SJCRH30 (cell line): ENCODE data around the gene AZU1. TPM values are rescaled to one million over a fixed set of nuclear protein-coding genes. Genes with fewer than 3 reads are reported as not detected.

ENCODE experiments used
- DNase-seq, 2 experiments: peaks; one replicate each; pipeline ENCODE4 v3.0.0-alpha.2; 2015 to 2020
- H3K27ac ChIP-seq: fragments of 250-450 bp; sonication (Bioruptor Pico); 2 replicates; pipeline ENCODE4 v1.5.1; 2020; ENCODE audit warnings: mild to moderate bottlenecking, moderate library complexity
- H3K27me3 ChIP-seq: fragments of 250-450 bp; sonication (Bioruptor Pico); 2 replicates; pipeline ENCODE4 v1.5.1; 2020; ENCODE audit warnings: mild to moderate bottlenecking, moderate library complexity
- H3K36me3 ChIP-seq: fragments of 250-450 bp; sonication (Bioruptor Pico); 2 replicates; pipeline ENCODE4 v1.5.1; 2020; ENCODE audit warnings: mild to moderate bottlenecking, moderate library complexity
- H3K4me1 ChIP-seq: fragments of 250-450 bp; sonication (Bioruptor Pico); 2 replicates; pipeline ENCODE4 v1.5.1; 2020; ENCODE audit warnings: mild to moderate bottlenecking, moderate library complexity
- H3K4me3 ChIP-seq: fragments of 250-450 bp; sonication (Bioruptor Pico); 2 replicates; pipeline ENCODE4 v1.5.1; 2020; ENCODE audit warnings: mild to moderate bottlenecking, moderate library complexity
- H3K9me3 ChIP-seq: fragments of 250-450 bp; sonication (Bioruptor Pico); replicated peaks from 2 replicates; pipeline ENCODE4 v1.5.1; 2020; ENCODE audit warnings: mild to moderate bottlenecking, moderate library complexity
- total RNA-seq: library from RNA; depleted of rRNA; stranded (reverse); fragments of >200 nt; shearing (Covaris generic); gene quantifications from 2 replicates; pipeline ENCODE4 v1.2.3, GENCODE V29; 2014; rRNA removed

Gene AZU1, protein sequence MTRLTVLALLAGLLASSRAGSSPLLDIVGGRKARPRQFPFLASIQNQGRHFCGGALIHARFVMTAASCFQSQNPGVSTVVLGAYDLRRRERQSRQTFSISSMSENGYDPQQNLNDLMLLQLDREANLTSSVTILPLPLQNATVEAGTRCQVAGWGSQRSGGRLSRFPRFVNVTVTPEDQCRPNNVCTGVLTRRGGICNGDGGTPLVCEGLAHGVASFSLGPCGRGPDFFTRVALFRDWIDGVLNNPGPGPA
- total RNA-seq, result not detected in 2 replicates

DNA sequence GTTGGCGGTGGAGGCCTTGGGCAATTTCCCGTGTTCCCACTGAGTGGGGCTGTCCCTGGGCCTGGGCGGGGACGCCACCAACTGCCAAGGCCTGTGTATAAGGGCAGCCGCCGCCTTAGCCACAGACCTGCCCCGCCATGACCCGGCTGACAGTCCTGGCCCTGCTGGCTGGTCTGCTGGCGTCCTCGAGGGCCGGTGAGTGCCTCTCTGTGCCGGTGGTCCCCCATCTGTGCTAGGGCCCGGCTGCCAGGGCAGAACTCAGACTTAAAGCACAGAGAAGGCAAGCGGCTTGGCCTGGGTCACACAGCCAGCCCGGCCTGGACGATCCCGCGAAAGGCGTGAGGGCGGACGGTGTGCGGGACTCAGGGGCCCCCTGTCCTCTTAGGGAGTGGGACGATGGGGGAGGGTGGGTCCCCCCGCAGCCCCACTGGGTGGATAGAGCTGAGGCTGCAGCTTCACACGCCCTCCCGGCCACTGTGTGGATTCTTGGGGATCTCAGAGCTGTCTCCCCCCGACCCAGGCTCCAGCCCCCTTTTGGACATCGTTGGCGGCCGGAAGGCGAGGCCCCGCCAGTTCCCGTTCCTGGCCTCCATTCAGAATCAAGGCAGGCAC, at the start of gene AZU1:
Gene AZU1, plus strand, starts transcription at position 128 of the 612 bp plus-strand sequence. Its CDS starts 10 bp downstream, at position 138.
- no peak for DNase-seq
- Histone ChIP-seq H3K4me1 (no peaks in the 10 kb centered on the region), H3K4me3 (no peak within 1 kb of the TSS), H3K9me3 (no peaks in the 10 kb centered on the region), H3K36me3 (no peaks in the 10 kb centered on the region), H3K27ac (no peak within 1 kb of the TSS), H3K27me3 (peaks cover 22% of the 10 kb centered on the region; the same call in 1 of the 2 replicates)

- H3K36me3 ChIP-seq, result no peaks in the 10 kb centered on the region
- H3K4me3 ChIP-seq, result peak overlapping the region; percentile 20
- no peak overlapping the region for H3K27ac ChIP-seq
- peak; percentile 63 to 71 for DNase-seq
- no peaks in the 10 kb centered on the region for H3K27me3 ChIP-seq
- H3K4me1 ChIP-seq, result peaks cover 5% of the 10 kb centered on the region; the same call in 1 of the 2 replicates
- H3K9me3 ChIP-seq, result no peaks in the 10 kb centered on the region
Observed at GRCh38 chr19:778910-779653, 48.6 kb upstream of the AZU1 start.

- no peak overlapping the region for H3K4me3 ChIP-seq
- H3K27me3 ChIP-seq, result no peaks in the 10 kb centered on the region
- H3K36me3 ChIP-seq, result no peaks in the 10 kb centered on the region
- H3K27ac ChIP-seq, result no peak overlapping the region
- H3K4me1 ChIP-seq, result peaks cover 5% of the 10 kb centered on the region; the same call in 1 of the 2 replicates
- no peaks in the 10 kb centered on the region for H3K9me3 ChIP-seq
- DNase-seq, result no peak
Observed at GRCh38 chr19:780935-781334, 46.7 kb upstream of the AZU1 start.

- no peaks in the 10 kb centered on the region for H3K36me3 ChIP-seq
- DNase-seq, result no peak
- peak overlapping the region; percentile 50 for H3K4me3 ChIP-seq
- no peaks in the 10 kb centered on the region for H3K9me3 ChIP-seq
- no peaks in the 10 kb centered on the region for H3K27me3 ChIP-seq
- peak overlapping the region; percentile 70; the same call in 1 of the 2 replicates for H3K27ac ChIP-seq
- peaks cover 5% of the 10 kb centered on the region; the same call in 1 of the 2 replicates for H3K4me1 ChIP-seq
Observed at GRCh38 chr19:781800-782184, 45.8 kb upstream of the AZU1 start.

- Histone ChIP-seq H3K36me3 (no peaks in the 10 kb centered on the region), H3K9me3 (no peaks in the 10 kb centered on the region), H3K27me3 (no peaks in the 10 kb centered on the region), H3K27ac (peak overlapping the region; percentile 70; the same call in 1 of the 2 replicates), H3K4me3 (peak overlapping the region; percentile 50), H3K4me1 (peaks cover 5% of the 10 kb centered on the region; the same call in 1 of the 2 replicates)
- DNase-seq, result peak; percentile 54 to 66
Observed at GRCh38 chr19:782185-782877, 45.3 kb upstream of the AZU1 start.

GRCh38 chr19:782878-783668, 44.6 kb upstream of the AZU1 start:
- Histone ChIP-seq H3K4me3 (peak overlapping the region; percentile 50), H3K4me1 (peaks cover 6% of the 10 kb centered on the region; the same call in 1 of the 2 replicates), H3K36me3 (no peaks in the 10 kb centered on the region), H3K27ac (peak overlapping the region; percentile 70; the same call in 1 of the 2 replicates), H3K27me3 (no peaks in the 10 kb centered on the region), H3K9me3 (no peaks in the 10 kb centered on the region)
- DNase-seq, result no peak

GRCh38 chr19:784541-784940, 43.1 kb upstream of the AZU1 start:
- no peaks in the 10 kb centered on the region for H3K36me3 ChIP-seq
- no peak for DNase-seq
- no peak overlapping the region for H3K27ac ChIP-seq
- H3K27me3 ChIP-seq, result no peaks in the 10 kb centered on the region
- peaks cover 12% of the 10 kb centered on the region; the same call in 1 of the 2 replicates for H3K4me1 ChIP-seq
- H3K9me3 ChIP-seq, result no peaks in the 10 kb centered on the region
- no peak overlapping the region for H3K4me3 ChIP-seq

DNA sequence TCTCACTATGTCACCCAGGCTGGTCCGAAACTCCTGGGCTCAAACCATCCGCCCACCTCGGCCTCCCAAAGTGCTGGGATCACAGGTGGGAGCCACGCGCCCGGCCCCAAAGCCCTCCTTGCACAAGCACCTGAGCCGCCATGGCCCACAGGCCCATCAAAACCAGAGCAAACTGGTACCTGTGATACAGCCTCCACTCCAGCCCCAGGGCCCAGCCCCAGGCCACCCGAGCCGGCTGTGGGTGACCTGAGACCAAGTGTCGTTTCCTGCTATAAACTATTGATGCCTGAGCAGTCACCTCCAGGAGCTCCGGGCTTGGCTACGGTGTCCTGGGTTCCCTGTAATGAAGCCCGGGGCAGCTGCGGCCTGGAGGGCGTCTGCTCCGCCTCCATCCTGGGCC, 40.1 kb upstream of the AZU1 start:
- Histone ChIP-seq H3K27me3 (no peaks in the 10 kb centered on the region), H3K4me3 (no peak overlapping the region), H3K27ac (no peak overlapping the region), H3K36me3 (no peaks in the 10 kb centered on the region), H3K9me3 (no peaks in the 10 kb centered on the region), H3K4me1 (peaks cover 18% of the 10 kb centered on the region; the same call in 1 of the 2 replicates)
- no peak for DNase-seq

GRCh38 chr19:788686-788982, 39.0 kb upstream of the AZU1 start:
- Histone ChIP-seq H3K4me3 (peak overlapping the region; percentile 46), H3K27ac (peak overlapping the region; percentile 59), H3K4me1 (peaks cover 18% of the 10 kb centered on the region; the same call in 1 of the 2 replicates), H3K9me3 (no peaks in the 10 kb centered on the region), H3K36me3 (no peaks in the 10 kb centered on the region), H3K27me3 (no peaks in the 10 kb centered on the region)
- no peak for DNase-seq

GRCh38 chr19:788983-789700, 38.5 kb upstream of the AZU1 start:
- Histone ChIP-seq H3K27ac (peak overlapping the region; percentile 59), H3K4me3 (peak overlapping the region; percentile 46), H3K36me3 (no peaks in the 10 kb centered on the region), H3K4me1 (peaks cover 18% of the 10 kb centered on the region; the same call in 1 of the 2 replicates), H3K9me3 (no peaks in the 10 kb centered on the region), H3K27me3 (no peaks in the 10 kb centered on the region)
- peak; percentile 61 to 66 for DNase-seq

DNA sequence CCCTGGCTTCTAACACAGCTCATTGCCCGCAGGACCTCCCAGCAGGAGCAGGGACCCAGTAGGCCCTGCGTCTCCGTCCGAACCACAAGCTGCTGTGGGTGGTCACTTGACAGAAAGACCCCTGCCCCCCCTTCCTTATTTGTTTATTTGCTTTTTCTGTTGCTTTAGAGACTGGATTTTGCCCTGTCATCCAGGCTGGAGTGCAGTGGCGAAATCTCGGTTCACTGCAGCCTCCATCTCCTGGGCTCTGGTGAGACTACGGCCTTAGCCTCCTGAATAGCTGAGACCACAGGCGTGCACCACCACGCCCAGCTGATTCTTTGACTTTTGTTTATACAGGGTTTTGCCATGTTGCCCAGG, 38.0 kb upstream of the AZU1 start:
- no peaks in the 10 kb centered on the region for H3K36me3 ChIP-seq
- no peaks in the 10 kb centered on the region for H3K9me3 ChIP-seq
- H3K27me3 ChIP-seq, result no peaks in the 10 kb centered on the region
- H3K4me3 ChIP-seq, result peak overlapping the region; percentile 46
- DNase-seq, result peak in 1 of 2 experiments; percentile 34
- peak overlapping the region; percentile 59 for H3K27ac ChIP-seq
- H3K4me1 ChIP-seq, result peaks cover 18% of the 10 kb centered on the region; the same call in 1 of the 2 replicates

DNA sequence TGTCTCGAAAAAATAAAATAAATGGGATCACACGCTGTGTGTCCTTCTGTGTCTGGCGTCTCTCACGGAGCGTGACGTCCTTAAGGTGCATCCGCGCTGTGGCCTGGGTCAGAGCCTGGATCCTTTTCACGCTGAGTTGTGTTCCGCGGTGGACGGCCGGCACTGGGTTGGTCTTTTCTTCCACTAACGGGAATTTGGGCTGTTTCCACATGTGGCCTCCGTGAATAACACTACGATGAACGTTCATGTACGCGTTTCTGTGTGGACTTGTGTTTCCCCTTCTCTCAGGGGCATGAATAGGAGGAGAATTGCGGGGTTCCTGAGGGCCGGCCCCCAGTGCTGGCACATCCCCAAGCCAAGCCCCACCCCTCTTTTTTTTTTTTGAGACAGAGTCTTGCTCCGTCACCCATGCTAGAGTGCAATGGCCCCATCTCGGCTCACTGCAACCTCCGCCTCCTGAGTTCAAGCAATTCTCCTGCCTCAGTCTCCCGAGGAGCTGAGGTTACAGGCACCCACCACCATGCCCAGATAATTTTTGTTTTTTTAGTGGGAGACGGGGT, 36.5 kb upstream of the AZU1 start:
- H3K9me3 ChIP-seq, result no peaks in the 10 kb centered on the region
- DNase-seq, result no peak
- no peak overlapping the region for H3K4me3 ChIP-seq
- H3K27ac ChIP-seq, result no peak overlapping the region
- H3K36me3 ChIP-seq, result no peaks in the 10 kb centered on the region
- H3K27me3 ChIP-seq, result no peaks in the 10 kb centered on the region
- peaks cover 18% of the 10 kb centered on the region; the same call in 1 of the 2 replicates for H3K4me1 ChIP-seq
